ENCODE data around the gene BST1. TPM values are rescaled to one million over a fixed set of nuclear protein-coding genes. Genes with fewer than 3 reads are reported as not detected.

The BST1 gene, protein sequence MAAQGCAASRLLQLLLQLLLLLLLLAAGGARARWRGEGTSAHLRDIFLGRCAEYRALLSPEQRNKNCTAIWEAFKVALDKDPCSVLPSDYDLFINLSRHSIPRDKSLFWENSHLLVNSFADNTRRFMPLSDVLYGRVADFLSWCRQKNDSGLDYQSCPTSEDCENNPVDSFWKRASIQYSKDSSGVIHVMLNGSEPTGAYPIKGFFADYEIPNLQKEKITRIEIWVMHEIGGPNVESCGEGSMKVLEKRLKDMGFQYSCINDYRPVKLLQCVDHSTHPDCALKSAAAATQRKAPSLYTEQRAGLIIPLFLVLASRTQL
- polyA plus RNA-seq (2013, experiment 1 of 2) = 0.37 TPM
- 0.35 TPM for polyA plus RNA-seq (2013, experiment 2 of 2)

DNA sequence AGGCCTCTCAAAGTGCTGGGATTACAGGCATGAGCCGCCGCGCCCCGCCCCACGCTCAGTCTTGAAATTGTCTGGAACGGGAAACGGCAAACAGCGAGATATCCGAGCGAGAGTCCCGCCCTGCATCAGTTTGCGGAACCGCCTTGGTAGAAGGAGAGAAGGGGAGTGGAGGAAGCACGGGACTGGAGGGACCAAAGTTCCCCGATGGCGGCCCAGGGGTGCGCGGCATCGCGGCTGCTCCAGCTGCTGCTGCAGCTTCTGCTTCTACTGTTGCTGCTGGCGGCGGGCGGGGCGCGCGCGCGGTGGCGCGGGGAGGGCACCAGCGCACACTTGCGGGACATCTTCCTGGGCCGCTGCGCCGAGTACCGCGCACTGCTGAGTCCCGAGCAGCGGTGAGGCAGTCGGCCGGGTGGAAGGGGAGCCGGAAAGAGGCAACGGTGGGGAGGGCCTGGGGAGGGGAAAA, at the start of gene BST1:
Gene BST1, plus strand, starts transcription at position 125 of the 463 bp plus-strand sequence. Its CDS starts 80 bp downstream, at position 205.
- H3K79me2 ChIP-seq (ENCODE audit: control insufficient read depth, insufficient read depth, low read length) = no peaks in the 10 kb centered on the region
- no peak within 1 kb of the TSS for H3K9ac ChIP-seq (ENCODE audit: low read length)
- H2AK5ac ChIP-seq (ENCODE audit: low read length) = no peak within 1 kb of the TSS
- no peaks in the 10 kb centered on the region for H3K27me3 ChIP-seq (ENCODE audit: insufficient read depth, low read length, poor library complexity)
- H4K8ac ChIP-seq (ENCODE audit: low read depth, low read length) = no peak within 1 kb of the TSS
- no peak within 1 kb of the TSS for H3K4me3 ChIP-seq (ENCODE audit: low read length)
- H3K36me3 ChIP-seq (ENCODE audit: control insufficient read depth, insufficient read depth, low read length) = no peaks in the 10 kb centered on the region
- H4K5ac ChIP-seq (ENCODE audit: low read length) = no peak within 1 kb of the TSS
- no peak within 1 kb of the TSS for H3K56ac ChIP-seq (ENCODE audit: low read length)
- H3K79me1 ChIP-seq (ENCODE audit: low read length) = no peaks in the 10 kb centered on the region
- H2BK120ac ChIP-seq (ENCODE audit: low read depth, low read length) = no peak within 1 kb of the TSS
- H2BK15ac ChIP-seq (replicated peaks; ENCODE audit: low read depth) = no peak within 1 kb of the TSS
- no peak within 1 kb of the TSS for H3K4ac ChIP-seq (ENCODE audit: low read depth, low read length)
- H3K18ac ChIP-seq (ENCODE audit: low read length) = no peak within 1 kb of the TSS
- H3K4me1 ChIP-seq (ENCODE audit: control insufficient read depth, low read depth, low read length) = no peaks in the 10 kb centered on the region
- WGBS (ENCODE audit: extremely low coverage, insufficient coverage, low lambda C conversion rate) = no CpG with 5 or more reads among the region's 43 CpGs
- H3K27ac ChIP-seq (ENCODE audit: low read depth, low read length) = no peak within 1 kb of the TSS
- no peak within 1 kb of the TSS for H3K4me2 ChIP-seq (ENCODE audit: low read length)
- no peak within 1 kb of the TSS for H3K23ac ChIP-seq (ENCODE audit: low read length)
- no peak within 1 kb of the TSS for H2BK5ac ChIP-seq (ENCODE audit: low read length)
- no peak for DNase-seq

GRCh38 chr4:15653420-15653819, 49.4 kb upstream of the BST1 start:
- Histone ChIP-seq H2AK5ac (ENCODE audit: low read length) (no peak overlapping the region), H3K27ac (ENCODE audit: low read depth, low read length) (no peak overlapping the region), H2BK15ac (replicated peaks; ENCODE audit: low read depth) (no peak overlapping the region), H3K4me3 (ENCODE audit: low read length) (no peak overlapping the region), H3K18ac (ENCODE audit: low read length) (no peak overlapping the region), H3K4ac (ENCODE audit: low read depth, low read length) (no peak overlapping the region), H3K4me1 (ENCODE audit: control insufficient read depth, low read depth, low read length) (peaks cover 7% of the 10 kb centered on the region), H3K4me2 (ENCODE audit: low read length) (peak overlapping the region; percentile 67), H2BK120ac (ENCODE audit: low read depth, low read length) (peak overlapping the region; percentile 45), H2BK5ac (ENCODE audit: low read length) (no peak overlapping the region), H3K9ac (ENCODE audit: low read length) (peak overlapping the region; percentile 95), H3K23ac (ENCODE audit: low read length) (no peak overlapping the region), H3K36me3 (ENCODE audit: control insufficient read depth, insufficient read depth, low read length) (no peaks in the 10 kb centered on the region), H3K56ac (ENCODE audit: low read length) (peak overlapping the region; percentile 98), H4K5ac (ENCODE audit: low read length) (no peak overlapping the region), H4K8ac (ENCODE audit: low read depth, low read length) (no peak overlapping the region), H3K27me3 (ENCODE audit: insufficient read depth, low read length, poor library complexity) (no peaks in the 10 kb centered on the region), H3K79me1 (ENCODE audit: low read length) (no peaks in the 10 kb centered on the region), H3K79me2 (ENCODE audit: control insufficient read depth, insufficient read depth, low read length) (peaks cover 24% of the 10 kb centered on the region)
- DNase-seq = no peak
- WGBS (ENCODE audit: extremely low coverage, insufficient coverage, low lambda C conversion rate) = no CpG with 5 or more reads among the region's 4 CpGs

DNA sequence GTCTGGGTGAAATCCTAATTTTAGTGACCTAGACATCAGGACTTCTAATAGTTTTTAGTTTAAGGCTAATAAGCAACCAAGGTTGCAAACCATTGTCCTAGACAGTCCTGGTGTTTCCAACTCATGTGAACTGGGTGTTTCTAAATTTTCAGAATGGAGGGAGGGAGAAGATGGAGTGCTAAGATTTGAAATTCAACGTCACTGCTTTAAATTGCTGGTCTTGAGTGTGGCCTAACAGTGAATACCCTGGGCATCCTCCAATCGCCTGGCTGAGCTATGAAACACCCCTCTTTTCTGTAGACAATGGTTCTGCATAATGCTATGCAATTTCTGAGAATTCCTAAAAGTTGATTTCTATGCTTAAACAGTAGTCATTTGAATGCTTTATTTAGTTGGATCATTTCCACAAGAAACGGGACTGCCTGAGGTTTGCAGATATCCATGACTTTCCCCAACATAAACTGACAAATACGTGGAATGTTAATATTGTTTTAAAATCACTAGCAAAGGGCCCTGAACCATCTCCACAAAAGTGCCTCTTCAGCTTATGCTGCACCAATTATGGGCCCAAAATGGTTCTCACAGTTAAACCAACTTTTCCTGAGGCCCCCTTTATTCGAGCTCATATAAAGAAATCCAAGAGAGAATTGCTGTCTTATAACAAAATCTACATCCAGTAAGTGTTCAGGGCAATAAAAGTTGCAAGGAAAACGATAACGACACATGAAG, 48.8 kb upstream of the BST1 start:
- Histone ChIP-seq H3K79me1 (ENCODE audit: low read length) (no peaks in the 10 kb centered on the region), H3K4ac (ENCODE audit: low read depth, low read length) (no peak overlapping the region), H2AK5ac (ENCODE audit: low read length) (no peak overlapping the region), H4K8ac (ENCODE audit: low read depth, low read length) (no peak overlapping the region), H3K79me2 (ENCODE audit: control insufficient read depth, insufficient read depth, low read length) (peaks cover 20% of the 10 kb centered on the region), H3K27me3 (ENCODE audit: insufficient read depth, low read length, poor library complexity) (no peaks in the 10 kb centered on the region), H4K5ac (ENCODE audit: low read length) (no peak overlapping the region), H3K36me3 (ENCODE audit: control insufficient read depth, insufficient read depth, low read length) (no peaks in the 10 kb centered on the region), H3K4me1 (ENCODE audit: control insufficient read depth, low read depth, low read length) (peaks cover 7% of the 10 kb centered on the region), H2BK5ac (ENCODE audit: low read length) (no peak overlapping the region), H3K4me3 (ENCODE audit: low read length) (peak overlapping the region; percentile 54), H2BK15ac (replicated peaks; ENCODE audit: low read depth) (no peak overlapping the region), H3K56ac (ENCODE audit: low read length) (peak overlapping the region; percentile 98), H3K4me2 (ENCODE audit: low read length) (peak overlapping the region; percentile 67), H3K9ac (ENCODE audit: low read length) (peak overlapping the region; percentile 95), H2BK120ac (ENCODE audit: low read depth, low read length) (peak overlapping the region; percentile 45), H3K23ac (ENCODE audit: low read length) (no peak overlapping the region), H3K18ac (ENCODE audit: low read length) (no peak overlapping the region), H3K27ac (ENCODE audit: low read depth, low read length) (peak overlapping the region; percentile 84)
- WGBS (ENCODE audit: extremely low coverage, insufficient coverage, low lambda C conversion rate) = no CpG with 5 or more reads among the region's 7 CpGs
- DNase-seq = peak; percentile 52

DNA sequence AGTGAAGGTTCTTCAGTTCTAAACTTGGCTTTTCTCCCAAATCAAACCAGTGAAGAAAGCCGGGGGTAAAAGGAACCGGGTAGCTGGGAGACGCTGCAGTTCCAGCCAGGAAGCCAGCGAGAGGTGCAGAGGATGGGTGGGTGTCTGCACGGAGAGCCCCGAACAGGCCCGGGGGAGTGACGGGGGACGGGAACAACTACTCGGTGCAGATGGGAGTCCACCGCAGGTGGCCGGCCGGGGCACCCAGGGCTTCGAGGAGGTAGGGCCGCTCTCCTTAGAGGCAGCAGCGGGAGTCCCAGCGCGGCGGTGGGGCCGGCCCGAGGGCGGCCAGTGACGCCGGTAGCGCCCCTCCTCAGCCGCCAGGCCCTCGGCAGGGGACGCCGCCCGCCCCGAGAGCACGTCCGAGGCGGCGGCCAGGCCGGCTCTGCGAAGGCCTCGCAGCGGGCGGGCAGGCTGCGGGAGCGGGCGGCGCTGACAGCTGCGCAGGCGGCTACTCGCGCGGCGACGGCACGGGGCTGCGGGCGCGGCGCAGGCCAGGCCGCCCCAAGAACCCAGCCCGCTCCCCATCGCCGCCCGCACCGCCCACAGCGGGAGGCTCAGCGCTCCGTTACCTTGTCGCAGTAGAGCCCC, 48.2 kb upstream of the BST1 start:
- Histone ChIP-seq H3K23ac (ENCODE audit: low read length) (peak overlapping the region; percentile 12), H4K5ac (ENCODE audit: low read length) (no peak overlapping the region), H4K8ac (ENCODE audit: low read depth, low read length) (no peak overlapping the region), H3K79me2 (ENCODE audit: control insufficient read depth, insufficient read depth, low read length) (peaks cover 16% of the 10 kb centered on the region), H3K27ac (ENCODE audit: low read depth, low read length) (peak overlapping the region; percentile 84), H3K18ac (ENCODE audit: low read length) (peak overlapping the region; percentile 82), H3K79me1 (ENCODE audit: low read length) (no peaks in the 10 kb centered on the region), H3K27me3 (ENCODE audit: insufficient read depth, low read length, poor library complexity) (no peaks in the 10 kb centered on the region), H3K9ac (ENCODE audit: low read length) (peak overlapping the region; percentile 95), H2BK120ac (ENCODE audit: low read depth, low read length) (no peak overlapping the region), H3K4me3 (ENCODE audit: low read length) (peak overlapping the region; percentile 54), H3K4ac (ENCODE audit: low read depth, low read length) (peak overlapping the region; percentile 94), H3K4me1 (ENCODE audit: control insufficient read depth, low read depth, low read length) (peaks cover 7% of the 10 kb centered on the region), H3K36me3 (ENCODE audit: control insufficient read depth, insufficient read depth, low read length) (no peaks in the 10 kb centered on the region), H2BK15ac (replicated peaks; ENCODE audit: low read depth) (no peak overlapping the region), H3K56ac (ENCODE audit: low read length) (peak overlapping the region; percentile 98), H2AK5ac (ENCODE audit: low read length) (no peak overlapping the region), H2BK5ac (ENCODE audit: low read length) (no peak overlapping the region), H3K4me2 (ENCODE audit: low read length) (peak overlapping the region; percentile 67)
- no CpG with 5 or more reads among the region's 66 CpGs for WGBS (ENCODE audit: extremely low coverage, insufficient coverage, low lambda C conversion rate)
- DNase-seq = peak; percentile 55

DNA sequence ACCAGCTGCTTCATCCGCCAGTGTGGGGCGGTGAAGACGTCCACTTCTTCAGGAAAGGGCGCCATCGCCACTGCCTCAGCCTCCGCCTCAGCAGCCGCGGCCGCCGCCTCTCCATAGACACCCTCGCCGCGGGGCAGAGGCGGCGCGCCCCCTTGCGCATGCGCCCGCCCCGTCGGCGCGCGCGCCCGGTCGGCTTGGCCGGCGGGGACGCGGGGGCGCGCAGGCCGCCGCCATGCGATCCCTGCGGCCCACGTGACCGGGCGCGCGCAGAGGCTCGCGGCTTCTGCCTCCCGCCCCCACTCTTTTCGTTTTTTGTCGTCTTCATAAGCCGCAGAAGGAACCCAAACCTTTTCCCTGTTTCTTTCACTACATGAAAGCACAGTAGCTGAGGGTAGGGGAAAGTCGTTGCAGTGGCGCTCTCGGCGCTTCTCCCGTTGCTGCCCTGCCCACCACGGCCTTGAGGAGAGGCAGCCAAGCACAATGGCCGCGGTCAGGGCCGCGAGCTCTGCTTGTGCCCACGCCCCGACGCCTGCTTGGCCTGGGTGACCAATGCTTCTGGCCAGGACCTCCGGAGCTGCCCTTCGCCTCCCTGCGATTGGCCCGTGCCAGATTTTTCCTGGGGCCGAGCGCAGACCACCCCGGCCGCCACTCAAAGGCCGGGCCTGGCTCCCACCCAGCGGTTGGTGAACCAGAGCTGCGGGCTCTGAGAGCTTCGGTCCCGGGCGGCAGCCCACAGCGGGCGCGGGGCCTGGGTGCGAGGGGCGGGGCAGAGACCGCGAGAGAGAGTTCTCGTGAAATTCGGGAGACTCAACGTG, 47.4 kb upstream of the BST1 start, which contains the start of gene FBXL5:
Gene FBXL5, minus strand, starts transcription at position 135 of the 815 bp plus-strand sequence. Its CDS starts 70 bp downstream, at position 65.
- peaks cover 7% of the 10 kb centered on the region for H3K4me1 ChIP-seq (ENCODE audit: control insufficient read depth, low read depth, low read length)

More for the DNA sequence above, 47.4 kb upstream of the BST1 start, which contains the start of gene FBXL5:
- WGBS (ENCODE audit: extremely low coverage, insufficient coverage, low lambda C conversion rate) = no CpG with 5 or more reads among the region's 85 CpGs
- peak within 1 kb of the TSS; percentile 98 for H3K56ac ChIP-seq (ENCODE audit: low read length)
- H3K18ac ChIP-seq (ENCODE audit: low read length) = peak within 1 kb of the TSS; percentile 82
- H3K9ac ChIP-seq (ENCODE audit: low read length) = peak within 1 kb of the TSS; percentile 95
- DNase-seq = peak; percentile 91
- H3K79me1 ChIP-seq (ENCODE audit: low read length) = no peaks in the 10 kb centered on the region
- peak within 1 kb of the TSS; percentile 78 for H3K4me2 ChIP-seq (ENCODE audit: low read length)
- H2AK5ac ChIP-seq (ENCODE audit: low read length) = no peak within 1 kb of the TSS
- peak within 1 kb of the TSS; percentile 93 for H4K8ac ChIP-seq (ENCODE audit: low read depth, low read length)
- peak within 1 kb of the TSS; percentile 50 for H4K5ac ChIP-seq (ENCODE audit: low read length)
- H2BK5ac ChIP-seq (ENCODE audit: low read length) = peak within 1 kb of the TSS; percentile 94
- H3K27ac ChIP-seq (ENCODE audit: low read depth, low read length) = peak within 1 kb of the TSS; percentile 86
- H3K27me3 ChIP-seq (ENCODE audit: insufficient read depth, low read length, poor library complexity) = no peaks in the 10 kb centered on the region
- peaks cover 16% of the 10 kb centered on the region for H3K79me2 ChIP-seq (ENCODE audit: control insufficient read depth, insufficient read depth, low read length)
- H3K23ac ChIP-seq (ENCODE audit: low read length) = peak within 1 kb of the TSS; percentile 72
- no peaks in the 10 kb centered on the region for H3K36me3 ChIP-seq (ENCODE audit: control insufficient read depth, insufficient read depth, low read length)
- peak within 1 kb of the TSS; percentile 94 for H3K4ac ChIP-seq (ENCODE audit: low read depth, low read length)
- H2BK15ac ChIP-seq (replicated peaks; ENCODE audit: low read depth) = no peak within 1 kb of the TSS
- peak within 1 kb of the TSS; percentile 54 for H3K4me3 ChIP-seq (ENCODE audit: low read length)
- H2BK120ac ChIP-seq (ENCODE audit: low read depth, low read length) = peak within 1 kb of the TSS; percentile 7

Data from mesendoderm (in vitro differentiated cells).